GM12878 (cell line): ENCODE measurements around the gene S1PR4. TPM values are rescaled to one million over a fixed set of nuclear protein-coding genes. Genes with fewer than 3 reads are reported as not detected.

Experiments used
- ATAC-seq: fragments of 200-7000 bp; cut with Tn5 transposase; 3 replicates; pipeline ENCODE4 v1.9.1; 2020; ENCODE audit warnings: mild to moderate bottlenecking, moderate library complexity
- BruUV-seq: library from RNA; stranded (reverse); fragments of 400-500 nt; replicated peaks from 2 replicates; lab custom pipeline; 2021; lab: Mats Ljungman, UMichigan
- CTCF ChIA-PET: fragments of 300-600 bp; sonication (Branson Sonifier 250); formaldehyde crosslinking; extraction: SDS; loops from one replicate; lab custom pipeline; 2021; ENCODE audit warnings: inconsistent platforms; lab: Yijun Ruan, JAX
- POLR2A ChIA-PET: fragments of 350-600 bp; formaldehyde crosslinking; extraction: SDS; loops from one replicate; lab custom pipeline; 2021; ENCODE audit warnings: inconsistent platforms; lab: Charles Lee
- RAD21 ChIA-PET: fragments of 300-600 bp; sonication (Branson Sonifier 250); formaldehyde crosslinking; loops from one replicate; lab custom pipeline; 2023; ENCODE audit warnings: antibody characterized with exemption; ENCODE audit not compliant: unreplicated experiment; lab: Charles Lee
- SMC1A ChIA-PET: fragments of 300-600 bp; sonication (Branson Sonifier 250); formaldehyde crosslinking; loops from one replicate; lab custom pipeline; 2023; ENCODE audit not compliant: unreplicated experiment, uncharacterized antibody; lab: Charles Lee
- DNase-seq: peaks from one replicate; pipeline ENCODE4 v3.0.0-alpha.2; 2011; ENCODE audit warnings: low read depth, low spot score
- FAIRE-seq: peaks from 3 replicates; lab custom pipeline; 2011; peaks lifted over from hg19 to GRCh38; lab: Jason Lieb, UNC
- H2AFZ ChIP-seq: 2 replicates; pipeline ENCODE4 v1.6.0; 2011; ENCODE audit warnings: low read depth, low read length, control low read depth; ENCODE audit not compliant: control insufficient read depth
- H3K27ac ChIP-seq: 2 replicates; pipeline ENCODE4 v1.5.1; 2011; ENCODE audit warnings: control low read depth; ENCODE audit not compliant: control insufficient read depth, insufficient read depth
- H3K27me3 ChIP-seq, 2 experiments: replicated peaks in 1 of 2; 2 replicates each; pipeline versions ENCODE4 v1.6.0 to v1.6.1; 2011; ENCODE audit warnings: low read length in 1 of 2; ENCODE audit not compliant: control insufficient read depth in 2 of 2, insufficient read depth in 2 of 2
- H3K36me3 ChIP-seq, 2 experiments: 2 replicates each; pipeline ENCODE4 v1.5.1; 2011; ENCODE audit warnings: low read length in 1 of 2; ENCODE audit not compliant: control insufficient read depth in 2 of 2, insufficient read depth in 2 of 2
- H3K4me1 ChIP-seq: 2 replicates; pipeline ENCODE4 v1.6.1; 2011; ENCODE audit warnings: mild to moderate bottlenecking, low read length, moderate library complexity, mixed read lengths; ENCODE audit not compliant: control insufficient read depth, insufficient read depth
- H3K4me2 ChIP-seq: 2 replicates; pipeline ENCODE4 v1.6.0; 2011; ENCODE audit warnings: control low read depth; ENCODE audit not compliant: control insufficient read depth, insufficient read depth
- H3K4me3 ChIP-seq: fragments of 200-600 bp; sonication (generic); 2 replicates; pipeline ENCODE4 v1.5.1; 2016
- H3K79me2 ChIP-seq: 2 replicates; pipeline ENCODE4 v1.6.0; 2011; ENCODE audit warnings: low read length; ENCODE audit not compliant: control insufficient read depth, insufficient read depth
- H3K9ac ChIP-seq: 2 replicates; pipeline ENCODE4 v1.8.0; 2011; ENCODE audit warnings: low read length, control low read depth, mixed read lengths; ENCODE audit not compliant: control insufficient read depth, insufficient read depth
- H3K9me3 ChIP-seq: replicated peaks from 3 replicates; pipeline ENCODE4 v1.5.1; 2011; ENCODE audit warnings: mild to moderate bottlenecking, low read length; ENCODE audit not compliant: control insufficient read depth, insufficient read depth
- H4K20me1 ChIP-seq: 2 replicates; pipeline ENCODE4 v1.6.0; 2011; ENCODE audit not compliant: control insufficient read depth, insufficient read depth
- ATF7 ChIP-seq: fragments of 450-650 bp; IDR thresholded peaks from 2 replicates; pipeline ENCODE4 v1.6.1; 2016; ENCODE audit warnings: low read depth, mild to moderate bottlenecking
- BCL11A ChIP-seq: IDR thresholded peaks from 2 replicates; pipeline ENCODE4 v1.6.1; 2011; ENCODE audit warnings: low read depth, low read length
- BHLHE40 ChIP-seq, 2 experiments: fragments of 450-650 bp in 1 of 2; IDR thresholded peaks; 2 replicates each; pipeline ENCODE4 v1.6.1; 2011 to 2017; ENCODE audit warnings: low read depth in 2 of 2, borderline replicate concordance in 1 of 2, improper control_type of control experiment in 1 of 2, low read length in 1 of 2, mild to moderate bottlenecking in 1 of 2
- FOXK2 ChIP-seq: fragments of 450-650 bp; IDR thresholded peaks from 2 replicates; pipeline ENCODE4 v1.6.1; 2017; ENCODE audit warnings: mild to moderate bottlenecking, moderate library complexity
- IKZF2 ChIP-seq, 2 experiments: fragments of 450-650 bp; IDR thresholded peaks; 2 replicates each; pipeline ENCODE4 v1.6.1; 2017; ENCODE audit warnings: mild to moderate bottlenecking in 2 of 2, moderate library complexity in 2 of 2
- MTA2 ChIP-seq: fragments of 450-650 bp; IDR thresholded peaks from 2 replicates; pipeline ENCODE4 v1.6.1; 2016; ENCODE audit warnings: low read depth, mild to moderate bottlenecking, moderate library complexity
- POLR2A ChIP-seq: IDR thresholded peaks from 2 replicates; pipeline ENCODE4 v1.6.1; 2011; ENCODE audit warnings: low read depth, mild to moderate bottlenecking, low read length
- POU2F2 ChIP-seq: IDR thresholded peaks from 3 replicates; pipeline ENCODE4 v1.6.1; 2011; ENCODE audit warnings: low read depth, mild to moderate bottlenecking, low read length, borderline replicate concordance
- SIN3A ChIP-seq: IDR thresholded peaks from 2 replicates; pipeline ENCODE4 v1.6.1; 2012; ENCODE audit warnings: low read depth, low read length, improper control_type of control experiment
- SREBF2 ChIP-seq: IDR thresholded peaks from 2 replicates; pipeline ENCODE4 v1.6.1; 2012; ENCODE audit warnings: mild to moderate bottlenecking, low read length
- WGBS: methylation state at CpG from one replicate; pipeline ENCODE4 v1.1.6; 2016; ENCODE audit warnings: low lambda C conversion rate; ENCODE audit not compliant: insufficient replicate concordance, insufficient coverage; ENCODE audit errors: missing lambda C conversion rate; 5-methylcytosine and 5-hydroxymethylcytosine counted together
- in situ Hi-C: fragments of 300-500 bp; cut with MboI; formaldehyde crosslinking; loops from 9 replicates; pipeline ENCODE4 v1.14.3; 2018; ENCODE audit warnings: mixed read lengths
- intact Hi-C: fragments of 100-400 bp; cut with micrococcal nuclease; formaldehyde crosslinking; loops from one replicate; pipeline ENCODE4 v1.14.2; 2022; ENCODE audit not compliant: unreplicated experiment
- polyA plus RNA-seq, 11 experiments: library from polyadenylated mRNA; depleted of rRNA in 4 of 11; unstranded in 6 of 11; stranded (reverse) in 5 of 11; fragments of >200 nt; fragmentation: Nextera tagmentation in 4 of 11; fragmentation: Illumina TruSeq in 1 of 11; extraction: Ambion mirVana in 4 of 11; extraction: Trizol in 1 of 11; gene quantifications; 1 replicate in 1 of 11; 2 replicates in 10 of 11; pipeline versions ENCODE4 v1.2.1 to v1.2.3, GENCODE V29; 2011 to 2016; ENCODE audit warnings: inconsistent platforms in 2 of 11, missing spikeins in 2 of 11, low read depth in 1 of 11
- total RNA-seq, 4 experiments: library from RNA; depleted of rRNA in 3 of 4; stranded (reverse); fragments of >200 nt in 3 of 4; fragmentation: Illumina TruSeq in 1 of 4; extraction: Trizol in 1 of 4; gene quantifications; 2 replicates each; pipeline versions ENCODE4 v1.2.1 to v1.2.3, GENCODE V29; 2013 to 2021
- TF ChIP-seq, protein P1 (sequence below): fragments of 450-650 bp; formaldehyde crosslinking; IDR thresholded peaks from 2 replicates; pipeline ENCODE4 v1.4.0; 2022; ENCODE audit warnings: mild to moderate bottlenecking, moderate library complexity
- TF ChIP-seq, protein P2 (sequence below): fragments of 450-650 bp; IDR thresholded peaks from 2 replicates; pipeline ENCODE4 v1.6.1; 2017; ENCODE audit warnings: mild to moderate bottlenecking, moderate library complexity

The S1PR4 gene
- total and polyA plus RNA-seq, 10 of the 15 experiments (the other 5 are each of a cell fraction or from before 2014, with no cell fraction given) = 0.19 to 57.7 (median 32.4) TPM; not detected in 1

DNA sequence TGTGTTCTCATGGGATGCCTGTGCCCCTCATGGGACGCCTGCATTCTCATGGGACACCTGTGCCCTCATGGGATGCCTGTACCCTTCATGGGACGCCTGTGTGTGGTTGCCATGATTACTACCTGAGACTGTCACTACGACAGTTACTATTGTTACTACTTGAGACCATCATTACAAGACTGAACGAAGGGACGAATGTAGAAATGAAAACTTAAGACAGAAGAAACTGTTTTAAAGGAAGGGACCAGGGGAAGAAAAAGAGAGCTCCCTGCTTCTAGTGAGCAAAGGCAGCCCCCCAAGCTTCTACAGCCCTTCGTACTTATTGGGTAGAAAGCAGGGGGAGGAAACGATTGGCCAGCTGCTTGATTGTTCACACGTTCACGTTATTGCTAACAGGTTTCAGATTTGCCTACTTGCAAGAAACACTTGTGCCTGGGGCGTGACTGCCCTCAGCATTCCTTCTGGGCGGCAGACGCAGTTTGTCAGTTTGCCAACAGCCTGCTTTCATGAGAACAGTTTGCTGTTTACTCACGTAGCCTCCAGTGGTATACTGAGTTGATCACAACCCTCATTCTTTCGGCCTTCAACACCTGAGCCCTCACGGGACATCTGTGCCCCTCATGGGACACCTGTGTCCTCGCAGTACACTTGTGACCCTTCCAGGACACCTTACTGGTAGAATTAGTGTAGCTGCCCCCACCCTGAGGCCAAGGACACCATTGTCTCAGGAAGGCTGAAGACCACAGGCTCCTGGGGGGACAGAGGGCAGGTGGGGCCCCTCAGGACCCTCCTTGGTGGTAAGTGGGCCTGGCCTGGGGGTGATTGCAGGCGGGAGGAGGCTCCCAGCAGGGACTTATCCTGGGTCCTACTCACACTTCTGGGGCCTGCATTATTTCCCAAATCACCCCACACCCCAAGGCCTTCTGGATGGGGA is 2.5 kb upstream of the S1PR4 start:
- H3K4me3 ChIP-seq = no peak overlapping the region
- DNase-seq = peak; percentile 57
- TF ChIP-seq FOXK2 (no peak), IKZF2 (IDR thresholded peaks at IDR 0.05) (peak; percentile 34 to 46; a peak in 3 of 4 replicates), SREBF2 (no peak), SIN3A (no peak), POU2F2 (peak; percentile 30; the same call in 1 of the 3 replicates), BHLHE40 (IDR thresholded peaks at IDR 0.05; ENCODE audit: borderline replicate concordance in 1 of 2, low read depth in 2 of 2, low read length in 1 of 2) (peak; percentile 66 to 78; a peak in 3 of 4 replicates), BCL11A (no peak), ATF7 (no peak), POLR2A (peak; percentile 5; the same call in 1 of the 2 replicates), MTA2 (no peak)
- TF ChIP-seq, protein P1, sequence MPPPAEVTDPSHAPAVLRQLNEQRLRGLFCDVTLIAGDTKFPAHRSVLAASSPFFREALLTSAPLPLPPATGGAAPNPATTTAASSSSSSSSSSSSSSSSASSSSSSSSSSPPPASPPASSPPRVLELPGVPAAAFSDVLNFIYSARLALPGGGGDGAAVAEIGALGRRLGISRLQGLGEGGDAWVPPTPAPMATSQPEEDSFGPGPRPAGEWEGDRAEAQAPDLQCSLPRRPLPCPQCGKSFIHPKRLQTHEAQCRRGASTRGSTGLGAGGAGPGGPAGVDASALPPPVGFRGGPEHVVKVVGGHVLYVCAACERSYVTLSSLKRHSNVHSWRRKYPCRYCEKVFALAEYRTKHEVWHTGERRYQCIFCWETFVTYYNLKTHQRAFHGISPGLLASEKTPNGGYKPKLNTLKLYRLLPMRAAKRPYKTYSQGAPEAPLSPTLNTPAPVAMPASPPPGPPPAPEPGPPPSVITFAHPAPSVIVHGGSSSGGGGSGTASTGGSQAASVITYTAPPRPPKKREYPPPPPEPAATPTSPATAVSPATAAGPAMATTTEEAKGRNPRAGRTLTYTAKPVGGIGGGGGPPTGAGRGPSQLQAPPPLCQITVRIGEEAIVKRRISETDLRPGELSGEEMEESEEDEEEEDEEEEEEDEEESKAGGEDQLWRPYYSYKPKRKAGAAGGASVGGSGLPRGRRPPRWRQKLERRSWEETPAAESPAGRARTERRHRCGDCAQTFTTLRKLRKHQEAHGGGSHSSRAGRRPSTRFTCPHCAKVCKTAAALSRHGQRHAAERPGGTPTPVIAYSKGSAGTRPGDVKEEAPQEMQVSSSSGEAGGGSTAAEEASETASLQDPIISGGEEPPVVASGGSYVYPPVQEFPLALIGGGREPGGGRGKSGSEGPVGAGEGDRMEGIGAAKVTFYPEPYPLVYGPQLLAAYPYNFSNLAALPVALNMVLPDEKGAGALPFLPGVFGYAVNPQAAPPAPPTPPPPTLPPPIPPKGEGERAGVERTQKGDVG (CRISPR knock-in tag) = no peak
- TF ChIP-seq, protein P2, sequence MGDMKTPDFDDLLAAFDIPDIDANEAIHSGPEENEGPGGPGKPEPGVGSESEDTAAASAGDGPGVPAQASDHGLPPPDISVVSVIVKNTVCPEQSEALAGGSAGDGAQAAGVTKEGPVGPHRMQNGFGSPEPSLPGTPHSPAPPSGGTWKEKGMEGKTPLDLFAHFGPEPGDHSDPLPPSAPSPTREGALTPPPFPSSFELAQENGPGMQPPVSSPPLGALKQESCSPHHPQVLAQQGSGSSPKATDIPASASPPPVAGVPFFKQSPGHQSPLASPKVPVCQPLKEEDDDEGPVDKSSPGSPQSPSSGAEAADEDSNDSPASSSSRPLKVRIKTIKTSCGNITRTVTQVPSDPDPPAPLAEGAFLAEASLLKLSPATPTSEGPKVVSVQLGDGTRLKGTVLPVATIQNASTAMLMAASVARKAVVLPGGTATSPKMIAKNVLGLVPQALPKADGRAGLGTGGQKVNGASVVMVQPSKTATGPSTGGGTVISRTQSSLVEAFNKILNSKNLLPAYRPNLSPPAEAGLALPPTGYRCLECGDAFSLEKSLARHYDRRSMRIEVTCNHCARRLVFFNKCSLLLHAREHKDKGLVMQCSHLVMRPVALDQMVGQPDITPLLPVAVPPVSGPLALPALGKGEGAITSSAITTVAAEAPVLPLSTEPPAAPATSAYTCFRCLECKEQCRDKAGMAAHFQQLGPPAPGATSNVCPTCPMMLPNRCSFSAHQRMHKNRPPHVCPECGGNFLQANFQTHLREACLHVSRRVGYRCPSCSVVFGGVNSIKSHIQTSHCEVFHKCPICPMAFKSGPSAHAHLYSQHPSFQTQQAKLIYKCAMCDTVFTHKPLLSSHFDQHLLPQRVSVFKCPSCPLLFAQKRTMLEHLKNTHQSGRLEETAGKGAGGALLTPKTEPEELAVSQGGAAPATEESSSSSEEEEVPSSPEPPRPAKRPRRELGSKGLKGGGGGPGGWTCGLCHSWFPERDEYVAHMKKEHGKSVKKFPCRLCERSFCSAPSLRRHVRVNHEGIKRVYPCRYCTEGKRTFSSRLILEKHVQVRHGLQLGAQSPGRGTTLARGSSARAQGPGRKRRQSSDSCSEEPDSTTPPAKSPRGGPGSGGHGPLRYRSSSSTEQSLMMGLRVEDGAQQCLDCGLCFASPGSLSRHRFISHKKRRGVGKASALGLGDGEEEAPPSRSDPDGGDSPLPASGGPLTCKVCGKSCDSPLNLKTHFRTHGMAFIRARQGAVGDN = peak; percentile 85

More for the DNA sequence above, 2.5 kb upstream of the S1PR4 start:
- ChIA-PET POLR2A (interaction anchor here (0.6 kb wide), 1 partner anchor 123 kb away, joined by 3 read pairs; no protein-coding TSS in a partner anchor), SMC1A (interaction anchor here (0.7 kb wide), 1 partner anchor 11 kb away, joined by 3 read pairs; no protein-coding TSS in a partner anchor), RAD21 (no interaction called here), CTCF (interaction anchor here (0.5 to 1.0 kb wide), 3 partner anchors 9 to 47 kb away, joined by 3 to 4 read pairs (median 3); no protein-coding TSS in a partner anchor)
- no peaks in the 10 kb centered on the region for H3K27me3 ChIP-seq
- intact Hi-C loops (no loop called here), in situ Hi-C loops (no loop called here)
- H2AFZ ChIP-seq = peak overlapping the region; percentile 6; the same call in 1 of the 2 replicates
- ATAC-seq (no peak), FAIRE-seq (no peak)
- H3K4me1 ChIP-seq = peaks cover 22% of the 10 kb centered on the region
- peak overlapping the region; percentile 69 for H3K27ac ChIP-seq
- H3K4me2 ChIP-seq = peak overlapping the region; percentile 75
- 24% methylated on average over 17 of the region's 17 CpGs for WGBS
- peaks cover 39% of the 10 kb centered on the region for H3K79me2 ChIP-seq
- no TSS peak for BruUV-seq
- H4K20me1 ChIP-seq = no peaks in the 10 kb centered on the region; the same call in 1 of the 2 replicates
- H3K9ac ChIP-seq = peak overlapping the region; percentile 42; the same call in 1 of the 2 replicates
- H3K36me3 ChIP-seq = no peaks in the 10 kb centered on the region
- H3K9me3 ChIP-seq = no peaks in the 10 kb centered on the region
